Activated CD4-positive, alpha-beta T cell treated with anti-CD3 and anti-CD28 coated beads, Interleukin-2, amount 50 U/mL, for 16 hours (primary cell): ENCODE data around the gene DES.
"Not testable (repeated sequence)": the region's sequence is repeated elsewhere in the genome, so short reads cannot be mapped to it uniquely, and the experiment has no call there.

Experiments
- DNase-seq: peaks from one replicate; pipeline ENCODE4 v3.0.0-alpha.2; 2020

Gene DES

GRCh38 chr2:219418155-219419011, at the start of gene DES:
Gene DES (plus strand): TSS chr2:219418377. CDS start chr2:219418463, 86 bp downstream.
- DNase-seq: no peak

GRCh38 chr2:219368690-219369191, 49.4 kb upstream of the DES start:
- DNase-seq: no peak

GRCh38 chr2:219369447-219369861, 48.7 kb upstream of the DES start:
- DNase-seq: no peak

- DNase-seq: no peak
Measured at GRCh38 chr2:219378163-219378851, 39.9 kb upstream of the DES start.

GRCh38 chr2:219380926-219381325, 37.3 kb upstream of the DES start:
- no peak for DNase-seq

- no peak for DNase-seq
Measured at GRCh38 chr2:219381448-219381847, 36.7 kb upstream of the DES start.

- DNase-seq: no peak
Measured at GRCh38 chr2:219384083-219384713, 34.0 kb upstream of the DES start.

GRCh38 chr2:219384859-219385258, 33.3 kb upstream of the DES start:
- no peak for DNase-seq

- no peak for DNase-seq
Measured at GRCh38 chr2:219385958-219386520, 32.1 kb upstream of the DES start.

- DNase-seq: no peak
Measured at GRCh38 chr2:219386532-219387280, 31.5 kb upstream of the DES start.

GRCh38 chr2:219387306-219388120, 30.7 kb upstream of the DES start, which contains the start of gene DNPEP:
Gene DNPEP (minus strand): TSS chr2:219387912. CDS start chr2:219387794, 118 bp downstream.
- DNase-seq: peak; percentile 96

- peak; percentile 98 for DNase-seq
Measured at GRCh38 chr2:219388121-219388906, 29.9 kb upstream of the DES start.

- no peak for DNase-seq
Measured at GRCh38 chr2:219388907-219389156, 29.3 kb upstream of the DES start.

- DNase-seq: no peak
Measured at GRCh38 chr2:219392754-219393153, 25.4 kb upstream of the DES start.

GRCh38 chr2:219395056-219395455, 23.1 kb upstream of the DES start:
- not testable (repeated sequence) for DNase-seq

- no peak for DNase-seq
Measured at GRCh38 chr2:219395609-219396008, 22.6 kb upstream of the DES start.

GRCh38 chr2:219396863-219397457, 21.2 kb upstream of the DES start:
- DNase-seq: no peak

- no peak for DNase-seq
Measured at GRCh38 chr2:219398721-219399363, 19.3 kb upstream of the DES start.

GRCh38 chr2:219399716-219400478, 18.3 kb upstream of the DES start:
- no peak for DNase-seq
